ENCODE measurements around the gene SH3RF2.

GRCh38 chr5:146013761-146014160 is 77.4 kb downstream of the SH3RF2 start:
- TF ChIP-seq PATZ1 (tag by site-specific recombination; IDR thresholded peaks at IDR 0.05) (no peak), ZBTB20 (tag by site-specific recombination; IDR thresholded peaks at IDR 0.05) (no peak), CTCF (tag by site-specific recombination; IDR thresholded peaks at IDR 0.05) (no peak), ZNF10 (tag by site-specific recombination; IDR thresholded peaks at IDR 0.05) (no peak), ZNF692 (tag by site-specific recombination; IDR thresholded peaks at IDR 0.05) (no peak), ZNF174 (tag by site-specific recombination; IDR thresholded peaks at IDR 0.05) (no peak), ZNF600 (tag by site-specific recombination; IDR thresholded peaks at IDR 0.05) (no peak), HOXA7 (CRISPR knock-in tag; IDR thresholded peaks at IDR 0.05; ENCODE audit: borderline replicate concordance) (no peak), ZNF704 (tag by site-specific recombination; IDR thresholded peaks at IDR 0.05) (no peak), ZNF175 (tag by site-specific recombination; IDR thresholded peaks at IDR 0.05) (no peak), REST (tag by site-specific recombination; IDR thresholded peaks at IDR 0.05) (no peak)

All from HEK293 (cell line).